Measurements from ENCODE around the gene HOXA5. TPM values are rescaled to one million over a fixed set of nuclear protein-coding genes. Genes with fewer than 3 reads are reported as not detected.

HOXA5 gene
- total RNA-seq, 1 experiment from 2014 or later: not detected

DNA sequence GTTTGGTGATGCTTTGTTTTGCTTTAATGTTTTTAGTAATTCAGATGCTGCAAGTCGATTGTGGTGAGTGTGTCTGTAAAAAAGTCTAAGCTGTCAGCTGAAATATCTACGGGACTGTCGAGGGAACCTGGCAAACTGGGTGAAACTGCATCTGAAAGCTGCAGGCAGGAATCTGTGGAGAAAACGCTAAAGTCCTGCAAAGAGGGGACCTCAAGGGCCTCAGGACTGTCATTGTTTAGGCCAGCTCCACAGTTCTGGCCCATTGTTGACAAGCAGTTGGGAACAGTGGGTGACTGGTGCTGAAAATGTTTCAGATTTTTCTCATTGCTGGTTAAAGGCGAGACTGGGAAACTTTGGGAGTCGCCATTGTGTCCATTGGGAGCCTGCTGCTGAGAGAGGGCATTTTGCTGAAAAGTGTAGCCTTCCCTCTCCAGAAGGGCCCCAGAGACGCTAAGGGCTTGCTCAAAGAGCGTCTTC is 42.7 kb downstream of the HOXA5 start:
- H2BK12ac ChIP-seq (ENCODE audit: insufficient read length, low read depth, low read length): no peak overlapping the region
- H2AFZ ChIP-seq (ENCODE audit: low read length): no peak overlapping the region
- no peak overlapping the region for H4K91ac ChIP-seq (ENCODE audit: insufficient read length, low read depth, low read length)
- H3K36me3 Mint-ChIP-seq (ENCODE audit: insufficient read depth in 1 of 3, low read depth in 3 of 3): no peaks in the 10 kb centered on the region
- no peak overlapping the region for H3K18ac ChIP-seq (ENCODE audit: insufficient read length, low read depth, low read length)
- H2AK5ac ChIP-seq (ENCODE audit: insufficient read length, low read length): no peak overlapping the region
- no peak overlapping the region for H3K56ac ChIP-seq (ENCODE audit: insufficient read length, low read depth, low read length)
- H2BK120ac ChIP-seq (ENCODE audit: low read depth, low read length, poor library complexity, severe bottlenecking): no peak overlapping the region
- no CpG with 5 or more reads among the region's 8 CpGs for WGBS (ENCODE audit: extremely low coverage, insufficient read length, low lambda C conversion rate)
- no peak overlapping the region for H2BK15ac ChIP-seq (ENCODE audit: low read depth, low read length)
- H3T11ph ChIP-seq (ENCODE audit: low read length): no peak overlapping the region
- no peak overlapping the region for H3K4ac ChIP-seq (ENCODE audit: low read depth, low read length)
- peaks cover 2% of the 10 kb centered on the region for H4K20me1 ChIP-seq (ENCODE audit: control insufficient read depth, insufficient read depth, insufficient read length)
- no peak overlapping the region for H4K5ac ChIP-seq (ENCODE audit: insufficient read length, low read depth, low read length)
- no peak overlapping the region for H4K8ac ChIP-seq (replicated peaks; ENCODE audit: insufficient read length, low read depth, low read length)
- H3K4me2 ChIP-seq (ENCODE audit: insufficient read depth, insufficient read length, low read length): peak overlapping the region; percentile 6
- no peaks in the 10 kb centered on the region for H3K79me2 ChIP-seq (ENCODE audit: insufficient read depth, low read length)
- no peak overlapping the region for H2BK5ac ChIP-seq (ENCODE audit: insufficient read length, low read length)
- no peaks in the 10 kb centered on the region for H3K4me1 ChIP-seq (ENCODE audit: insufficient read depth, low read length)
- H2BK20ac ChIP-seq (ENCODE audit: low read depth, low read length, poor library complexity, severe bottlenecking): no peak overlapping the region
- no peaks in the 10 kb centered on the region for H3K79me1 ChIP-seq (ENCODE audit: insufficient read depth, low read depth, low read length, poor library complexity, severe bottlenecking)
- no peak overlapping the region; a peak in 1 of 7 replicates for H3K27ac Mint-ChIP-seq
- H3K4me3 Mint-ChIP-seq: no peak overlapping the region; a peak in 1 of 5 replicates
- H3K4me1 Mint-ChIP-seq: peaks cover 23 to 51% of the 10 kb centered on the region in 2 experiments
- DNase-seq: no peak
- peaks cover 8 to 22% of the 10 kb centered on the region in 2 experiments for H3K9me3 Mint-ChIP-seq
- no peak overlapping the region for H3K14ac ChIP-seq (ENCODE audit: insufficient read depth, low read length)
- no peak overlapping the region for H3K27ac ChIP-seq (ENCODE audit: insufficient read length, low read depth, low read length)
- H3K9me3 ChIP-seq (ENCODE audit: control insufficient read depth, low read depth, low read length): no peaks in the 10 kb centered on the region
- H3K23me2 ChIP-seq (ENCODE audit: insufficient read length, low read depth, low read length, poor library complexity, severe bottlenecking): peaks cover 5% of the 10 kb centered on the region
- no peak overlapping the region for H3K9ac ChIP-seq (ENCODE audit: extremely low read depth, insufficient read length, low read length)
- peaks cover 100% of the 10 kb centered on the region for H3K27me3 Mint-ChIP-seq (ENCODE audit: low read depth)
- H3K23ac ChIP-seq (ENCODE audit: insufficient read length, low read depth, low read length): no peak overlapping the region
- H3K27me3 ChIP-seq (ENCODE audit: insufficient read depth, low read length): peaks cover 96% of the 10 kb centered on the region
- no peak for TF ChIP-seq CTCF (conservative IDR thresholded peaks at IDR 0.05)

All from H9 (cell line).